SK-N-SH treated with all-trans-retinoic acid at 6 μM for 48 hours (cell line): ENCODE results near the gene THNSL1.
A peak's percentile ranks its signal among the peaks of the same experiment; 100 is the strongest.

Source experiments
- ATAC-seq: fragments of 200-7000 bp; cut with Tn5 transposase; 3 replicates; pipeline ENCODE4 v1.9.1; 2020; ENCODE audit warnings: mild to moderate bottlenecking, moderate library complexity
- ARNTL ChIP-seq: fragments of 450-650 bp; formaldehyde crosslinking; IDR thresholded peaks from 2 replicates; pipeline ENCODE4 v1.5.0; 2020; ENCODE audit warnings: low read depth, mild to moderate bottlenecking, moderate library complexity, borderline replicate concordance
- CSDC2 ChIP-seq: fragments of 250-450 bp; sonication (Bioruptor Pico); IDR thresholded peaks from 2 replicates; pipeline ENCODE4 v1.5.0; 2020; ENCODE audit warnings: mild to moderate bottlenecking, moderate library complexity
- ESRRG ChIP-seq: fragments of 250-450 bp; sonication (Bioruptor Pico); IDR thresholded peaks from 2 replicates; pipeline ENCODE4 v1.6.1; 2021; ENCODE audit warnings: mild to moderate bottlenecking
- GLIS3 ChIP-seq: fragments of 250-450 bp; sonication (Bioruptor Pico); IDR thresholded peaks from 2 replicates; pipeline ENCODE4 v1.5.0; 2020; ENCODE audit warnings: mild to moderate bottlenecking, moderate library complexity
- ISL1 ChIP-seq: fragments of 250-450 bp; sonication (Bioruptor Pico); IDR thresholded peaks from 2 replicates; pipeline ENCODE4 v2.1.2; 2022; ENCODE audit warnings: mild to moderate bottlenecking, moderate library complexity
- OSR1 ChIP-seq: fragments of 250-450 bp; sonication (Bioruptor Pico); IDR thresholded peaks from 2 replicates; pipeline ENCODE4 v1.8.0; 2022; ENCODE audit warnings: moderate library complexity, mild to moderate bottlenecking, inconsistent platforms
- POU6F1 ChIP-seq: fragments of 250-450 bp; sonication (Bioruptor Pico); IDR thresholded peaks from 2 replicates; pipeline ENCODE4 v1.8.0; 2021; ENCODE audit warnings: low read depth, mild to moderate bottlenecking, moderate library complexity, borderline replicate concordance
- SNAI2 ChIP-seq: fragments of 250-450 bp; sonication (Bioruptor Pico); IDR thresholded peaks from 2 replicates; pipeline ENCODE4 v1.5.0; 2020; ENCODE audit warnings: mild to moderate bottlenecking, moderate library complexity
- TOX ChIP-seq: fragments of 250-450 bp; sonication (Bioruptor Pico); IDR thresholded peaks from 2 replicates; pipeline ENCODE4 v1.8.0; 2021; ENCODE audit warnings: mild to moderate bottlenecking, moderate library complexity, borderline replicate concordance
- ZFP3 ChIP-seq: fragments of 250-450 bp; sonication (Bioruptor Pico); IDR thresholded peaks from 2 replicates; pipeline ENCODE4 v1.5.0; 2020; ENCODE audit warnings: mild to moderate bottlenecking, moderate library complexity
- ZFP30 ChIP-seq: fragments of 450-650 bp; formaldehyde crosslinking; IDR thresholded peaks from 2 replicates; pipeline ENCODE4 v1.5.0; 2022; ENCODE audit warnings: mild to moderate bottlenecking, moderate library complexity
- ZNF565 ChIP-seq: fragments of 450-650 bp; formaldehyde crosslinking; conservative IDR thresholded peaks from 2 replicates; pipeline ENCODE4 v1.5.0; 2020; ENCODE audit warnings: low read depth, mild to moderate bottlenecking, moderate library complexity
- ZNF70 ChIP-seq: fragments of 450-650 bp; formaldehyde crosslinking; IDR thresholded peaks from 2 replicates; pipeline ENCODE4 v1.5.0; 2020; ENCODE audit warnings: mild to moderate bottlenecking, moderate library complexity
- ZNF8 ChIP-seq: fragments of 450-650 bp; formaldehyde crosslinking; IDR thresholded peaks from 2 replicates; pipeline ENCODE4 v1.5.0; 2020; ENCODE audit warnings: mild to moderate bottlenecking, moderate library complexity
- TF ChIP-seq, protein P1 (sequence below): fragments of 250-450 bp; sonication (Bioruptor Pico); IDR thresholded peaks from 2 replicates; pipeline ENCODE4 v1.5.1; 2020; ENCODE audit warnings: low read depth, mild to moderate bottlenecking, moderate library complexity
- TF ChIP-seq, protein P2 (sequence below): fragments of 250-450 bp; sonication (Bioruptor Pico); IDR thresholded peaks from 2 replicates; pipeline ENCODE4 v1.8.0; 2020; ENCODE audit warnings: mild to moderate bottlenecking, moderate library complexity, borderline replicate concordance
- TF ChIP-seq, protein P3 (sequence below): fragments of 250-450 bp; sonication (Bioruptor Pico); IDR thresholded peaks from 2 replicates; pipeline ENCODE4 v1.5.0; 2020; ENCODE audit warnings: mild to moderate bottlenecking, moderate library complexity
- TF ChIP-seq, protein P4 (sequence below): fragments of 250-450 bp; sonication (Bioruptor Pico); IDR thresholded peaks from 2 replicates; pipeline ENCODE4 v1.5.1; 2021; ENCODE audit warnings: mild to moderate bottlenecking, moderate library complexity

The THNSL1 gene

GRCh38 chr10:25026463-25026862, 10.1 kb downstream of the THNSL1 start:
- peak; percentile 35 for ATAC-seq

GRCh38 chr10:25028711-25029110, 12.3 kb downstream of the THNSL1 start:
- TF ChIP-seq CSDC2 (CRISPR knock-in tag): no peak
- TF ChIP-seq OSR1 (CRISPR knock-in tag): no peak
- TF ChIP-seq ZNF565: no peak
- no peak for TF ChIP-seq POU6F1 (CRISPR knock-in tag)
- no peak for TF ChIP-seq TOX (CRISPR knock-in tag)
- TF ChIP-seq ISL1: no peak
- no peak for TF ChIP-seq ZFP30 (CRISPR knock-in tag)
- no peak for TF ChIP-seq ZFP3 (CRISPR knock-in tag)
- no peak for TF ChIP-seq ARNTL (CRISPR knock-in tag)
- TF ChIP-seq, protein P1, sequence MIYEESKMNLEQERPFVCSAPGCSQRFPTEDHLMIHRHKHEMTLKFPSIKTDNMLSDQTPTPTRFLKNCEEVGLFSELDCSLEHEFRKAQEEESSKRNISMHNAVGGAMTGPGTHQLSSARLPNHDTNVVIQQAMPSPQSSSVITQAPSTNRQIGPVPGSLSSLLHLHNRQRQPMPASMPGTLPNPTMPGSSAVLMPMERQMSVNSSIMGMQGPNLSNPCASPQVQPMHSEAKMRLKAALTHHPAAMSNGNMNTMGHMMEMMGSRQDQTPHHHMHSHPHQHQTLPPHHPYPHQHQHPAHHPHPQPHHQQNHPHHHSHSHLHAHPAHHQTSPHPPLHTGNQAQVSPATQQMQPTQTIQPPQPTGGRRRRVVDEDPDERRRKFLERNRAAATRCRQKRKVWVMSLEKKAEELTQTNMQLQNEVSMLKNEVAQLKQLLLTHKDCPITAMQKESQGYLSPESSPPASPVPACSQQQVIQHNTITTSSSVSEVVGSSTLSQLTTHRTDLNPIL (CRISPR knock-in tag): no peak
- TF ChIP-seq SNAI2: no peak
- TF ChIP-seq ZNF70: no peak
- TF ChIP-seq, protein P2, sequence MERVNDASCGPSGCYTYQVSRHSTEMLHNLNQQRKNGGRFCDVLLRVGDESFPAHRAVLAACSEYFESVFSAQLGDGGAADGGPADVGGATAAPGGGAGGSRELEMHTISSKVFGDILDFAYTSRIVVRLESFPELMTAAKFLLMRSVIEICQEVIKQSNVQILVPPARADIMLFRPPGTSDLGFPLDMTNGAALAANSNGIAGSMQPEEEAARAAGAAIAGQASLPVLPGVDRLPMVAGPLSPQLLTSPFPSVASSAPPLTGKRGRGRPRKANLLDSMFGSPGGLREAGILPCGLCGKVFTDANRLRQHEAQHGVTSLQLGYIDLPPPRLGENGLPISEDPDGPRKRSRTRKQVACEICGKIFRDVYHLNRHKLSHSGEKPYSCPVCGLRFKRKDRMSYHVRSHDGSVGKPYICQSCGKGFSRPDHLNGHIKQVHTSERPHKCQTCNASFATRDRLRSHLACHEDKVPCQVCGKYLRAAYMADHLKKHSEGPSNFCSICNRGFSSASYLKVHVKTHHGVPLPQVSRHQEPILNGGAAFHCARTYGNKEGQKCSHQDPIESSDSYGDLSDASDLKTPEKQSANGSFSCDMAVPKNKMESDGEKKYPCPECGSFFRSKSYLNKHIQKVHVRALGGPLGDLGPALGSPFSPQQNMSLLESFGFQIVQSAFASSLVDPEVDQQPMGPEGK (CRISPR knock-in tag): no peak
- no peak for TF ChIP-seq GLIS3 (CRISPR knock-in tag)
- TF ChIP-seq, protein P3, sequence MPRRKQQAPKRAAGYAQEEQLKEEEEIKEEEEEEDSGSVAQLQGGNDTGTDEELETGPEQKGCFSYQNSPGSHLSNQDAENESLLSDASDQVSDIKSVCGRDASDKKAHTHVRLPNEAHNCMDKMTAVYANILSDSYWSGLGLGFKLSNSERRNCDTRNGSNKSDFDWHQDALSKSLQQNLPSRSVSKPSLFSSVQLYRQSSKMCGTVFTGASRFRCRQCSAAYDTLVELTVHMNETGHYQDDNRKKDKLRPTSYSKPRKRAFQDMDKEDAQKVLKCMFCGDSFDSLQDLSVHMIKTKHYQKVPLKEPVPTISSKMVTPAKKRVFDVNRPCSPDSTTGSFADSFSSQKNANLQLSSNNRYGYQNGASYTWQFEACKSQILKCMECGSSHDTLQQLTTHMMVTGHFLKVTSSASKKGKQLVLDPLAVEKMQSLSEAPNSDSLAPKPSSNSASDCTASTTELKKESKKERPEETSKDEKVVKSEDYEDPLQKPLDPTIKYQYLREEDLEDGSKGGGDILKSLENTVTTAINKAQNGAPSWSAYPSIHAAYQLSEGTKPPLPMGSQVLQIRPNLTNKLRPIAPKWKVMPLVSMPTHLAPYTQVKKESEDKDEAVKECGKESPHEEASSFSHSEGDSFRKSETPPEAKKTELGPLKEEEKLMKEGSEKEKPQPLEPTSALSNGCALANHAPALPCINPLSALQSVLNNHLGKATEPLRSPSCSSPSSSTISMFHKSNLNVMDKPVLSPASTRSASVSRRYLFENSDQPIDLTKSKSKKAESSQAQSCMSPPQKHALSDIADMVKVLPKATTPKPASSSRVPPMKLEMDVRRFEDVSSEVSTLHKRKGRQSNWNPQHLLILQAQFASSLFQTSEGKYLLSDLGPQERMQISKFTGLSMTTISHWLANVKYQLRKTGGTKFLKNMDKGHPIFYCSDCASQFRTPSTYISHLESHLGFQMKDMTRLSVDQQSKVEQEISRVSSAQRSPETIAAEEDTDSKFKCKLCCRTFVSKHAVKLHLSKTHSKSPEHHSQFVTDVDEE (CRISPR knock-in tag): no peak
- TF ChIP-seq ZNF8 (CRISPR knock-in tag): no peak
- TF ChIP-seq, protein P4, sequence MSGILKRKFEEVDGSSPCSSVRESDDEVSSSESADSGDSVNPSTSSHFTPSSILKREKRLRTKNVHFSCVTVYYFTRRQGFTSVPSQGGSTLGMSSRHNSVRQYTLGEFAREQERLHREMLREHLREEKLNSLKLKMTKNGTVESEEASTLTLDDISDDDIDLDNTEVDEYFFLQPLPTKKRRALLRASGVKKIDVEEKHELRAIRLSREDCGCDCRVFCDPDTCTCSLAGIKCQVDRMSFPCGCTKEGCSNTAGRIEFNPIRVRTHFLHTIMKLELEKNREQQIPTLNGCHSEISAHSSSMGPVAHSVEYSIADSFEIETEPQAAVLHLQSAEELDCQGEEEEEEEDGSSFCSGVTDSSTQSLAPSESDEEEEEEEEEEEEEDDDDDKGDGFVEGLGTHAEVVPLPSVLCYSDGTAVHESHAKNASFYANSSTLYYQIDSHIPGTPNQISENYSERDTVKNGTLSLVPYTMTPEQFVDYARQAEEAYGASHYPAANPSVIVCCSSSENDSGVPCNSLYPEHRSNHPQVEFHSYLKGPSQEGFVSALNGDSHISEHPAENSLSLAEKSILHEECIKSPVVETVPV (CRISPR knock-in tag): no peak
- ATAC-seq: no peak

More at GRCh38 chr10:25026463-25026862, 10.1 kb downstream of the THNSL1 start:
- TF ChIP-seq ISL1: peak; percentile 98
- TF ChIP-seq ARNTL (CRISPR knock-in tag): no peak

DNA sequence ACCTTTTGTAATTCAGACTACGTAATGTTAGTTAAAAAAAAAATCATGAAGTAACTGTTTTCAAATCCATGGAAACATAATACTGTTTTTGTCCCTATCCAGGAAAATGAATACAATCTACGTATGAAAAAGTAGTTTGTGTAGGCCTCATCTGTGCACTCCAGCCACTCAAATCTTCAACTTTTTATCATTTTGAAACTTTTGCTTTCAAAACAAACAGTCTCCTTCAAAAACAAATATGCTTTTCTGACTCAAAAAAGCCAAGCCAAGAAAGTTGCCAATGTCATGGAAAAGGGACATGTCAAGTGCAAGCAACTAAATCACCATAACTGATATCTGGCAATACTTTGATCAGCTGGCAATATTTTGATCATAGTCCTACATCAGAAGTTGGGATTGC, 13.1 kb downstream of the THNSL1 start:
- ATAC-seq: no peak
- TF ChIP-seq TOX (CRISPR knock-in tag): no peak
- no peak for TF ChIP-seq SNAI2
- TF ChIP-seq POU6F1 (CRISPR knock-in tag): no peak
- TF ChIP-seq ESRRG (CRISPR knock-in tag): no peak
- TF ChIP-seq, protein P3 (CRISPR knock-in tag): no peak
- TF ChIP-seq, protein P1 (CRISPR knock-in tag): no peak
- no peak for TF ChIP-seq ARNTL (CRISPR knock-in tag)
- TF ChIP-seq, all 23 proteins: peak for 0
